IMR-90 (cell line): ENCODE results near the gene IFI30. TPM values are rescaled to one million over a fixed set of nuclear protein-coding genes. Genes with fewer than 3 reads are reported as not detected.

Experiments
- ATAC-seq: fragments of 200-7000 bp; cut with Tn5 transposase; 2 replicates; pipeline ENCODE4 v1.9.1; 2020; ENCODE audit warnings: low read depth, mild to moderate bottlenecking, moderate library complexity
- BruUV-seq: library from RNA; stranded (reverse); fragments of 400-500 nt; replicated peaks from 2 replicates; lab custom pipeline; 2021; lab: Mats Ljungman, UMichigan
- CTCF ChIA-PET: fragments of 300-600 bp; formaldehyde crosslinking; extraction: SDS; loops from one replicate; lab custom pipeline; 2021; ENCODE audit warnings: antibody characterized with exemption; lab: Yijun Ruan, JAX
- POLR2A ChIA-PET: fragments of 300-600 bp; sonication (Branson Sonifier 250); formaldehyde crosslinking; loops from one replicate; lab custom pipeline; 2022; ENCODE audit warnings: antibody characterized with exemption; ENCODE audit not compliant: unreplicated experiment; lab: Charles Lee
- DNase-seq: peaks from one replicate; pipeline ENCODE4 v3.0.0; 2013
- H2AFZ ChIP-seq: replicated peaks from 2 replicates; pipeline ENCODE3; 2013; ENCODE audit warnings: low read length, mild to moderate bottlenecking; ENCODE audit not compliant: poor library complexity
- H2AK5ac ChIP-seq: 2 replicates; pipeline ENCODE4 v1.6.1; 2013; ENCODE audit warnings: low read depth, low read length, inconsistent platforms
- H2AK9ac ChIP-seq: replicated peaks from 2 replicates; pipeline ENCODE3; 2013; ENCODE audit warnings: mild to moderate bottlenecking, low read depth, low read length, moderate library complexity; ENCODE audit not compliant: poor library complexity
- H2BK120ac ChIP-seq: 2 replicates; pipeline ENCODE4 v1.6.1; 2013; ENCODE audit warnings: low read depth, low read length, inconsistent platforms
- H2BK15ac ChIP-seq: 3 replicates; pipeline ENCODE4 v1.6.1; 2013; ENCODE audit warnings: low read depth, low read length, inconsistent platforms
- H2BK20ac ChIP-seq: 2 replicates; pipeline ENCODE4 v1.6.1; 2013; ENCODE audit warnings: low read depth, mild to moderate bottlenecking, inconsistent platforms, low read length, moderate library complexity
- H2BK5ac ChIP-seq: 2 replicates; pipeline ENCODE4 v1.6.1; 2013; ENCODE audit warnings: mild to moderate bottlenecking, low read depth, low read length, inconsistent platforms; ENCODE audit not compliant: poor library complexity, severe bottlenecking
- H3K14ac ChIP-seq: replicated peaks from 2 replicates; pipeline ENCODE4 v1.6.1; 2013; ENCODE audit warnings: low read depth, low read length, inconsistent platforms
- H3K18ac ChIP-seq: 2 replicates; pipeline ENCODE4 v1.6.1; 2013; ENCODE audit warnings: low read depth, low read length, control low read depth
- H3K23ac ChIP-seq: 2 replicates; pipeline ENCODE4 v1.6.1; 2013; ENCODE audit warnings: low read depth, low read length, inconsistent platforms
- H3K27ac ChIP-seq: 2 replicates; pipeline ENCODE4 v1.5.1; 2013; ENCODE audit warnings: mild to moderate bottlenecking, control low read depth, low read length; ENCODE audit not compliant: insufficient read depth
- H3K27me3 ChIP-seq: 2 replicates; pipeline ENCODE4 v1.6.1; 2013; ENCODE audit warnings: low read length; ENCODE audit not compliant: control insufficient read depth, insufficient read depth
- H3K36me3 ChIP-seq: 2 replicates; pipeline ENCODE4 v1.6.1; 2013; ENCODE audit warnings: low read length, mixed read lengths; ENCODE audit not compliant: control insufficient read depth, insufficient read depth
- H3K4ac ChIP-seq: 2 replicates; pipeline ENCODE4 v1.6.1; 2013; ENCODE audit warnings: low read depth, low read length, inconsistent platforms
- H3K4me1 ChIP-seq: 2 replicates; pipeline ENCODE4 v1.6.1; 2013; ENCODE audit warnings: low read length, mixed read lengths; ENCODE audit not compliant: control insufficient read depth, insufficient read depth
- H3K4me2 ChIP-seq: 2 replicates; pipeline ENCODE4 v1.6.1; 2013; ENCODE audit warnings: low read depth, mild to moderate bottlenecking, control low read depth, low read length, moderate library complexity
- H3K4me3 ChIP-seq: 2 replicates; pipeline ENCODE4 v1.5.1; 2013; ENCODE audit warnings: low read depth, mild to moderate bottlenecking, control low read depth, low read length, moderate library complexity; ENCODE audit not compliant: insufficient read depth
- H3K56ac ChIP-seq: 2 replicates; pipeline ENCODE4 v1.6.1; 2013; ENCODE audit warnings: low read length, inconsistent platforms; ENCODE audit not compliant: insufficient read depth; ENCODE audit errors: extremely low read depth
- H3K79me1 ChIP-seq, 2 experiments: 2 replicates each; pipeline ENCODE4 v1.6.1; 2013; ENCODE audit warnings: low read length in 2 of 2, inconsistent platforms in 1 of 2, low read depth in 1 of 2
- H3K9ac ChIP-seq: 2 replicates; pipeline ENCODE4 v1.6.1; 2013; ENCODE audit warnings: low read depth, low read length, control low read depth
- H3K9me1 ChIP-seq: 2 replicates; pipeline ENCODE4 v1.6.1; 2013; ENCODE audit warnings: low read length, inconsistent platforms; ENCODE audit not compliant: insufficient read depth
- H3K9me3 ChIP-seq: 2 replicates; pipeline ENCODE4 v1.6.1; 2013; ENCODE audit warnings: low read length; ENCODE audit not compliant: control insufficient read depth, insufficient read depth
- H4K20me1 ChIP-seq: 2 replicates; pipeline ENCODE4 v1.6.1; 2013; ENCODE audit warnings: low read length, inconsistent platforms; ENCODE audit not compliant: insufficient read depth
- H4K5ac ChIP-seq: 2 replicates; pipeline ENCODE4 v1.6.1; 2013; ENCODE audit warnings: mild to moderate bottlenecking, low read depth, low read length, control low read depth
- H4K8ac ChIP-seq, 2 experiments: 2 replicates each; pipeline ENCODE4 v1.6.1; 2013; ENCODE audit warnings: low read depth in 2 of 2, low read length in 2 of 2, control low read depth in 1 of 2, inconsistent platforms in 1 of 2
- H4K91ac ChIP-seq: 2 replicates; pipeline ENCODE4 v1.6.1; 2013; ENCODE audit warnings: low read depth, low read length, inconsistent platforms; ENCODE audit not compliant: insufficient read depth
- BHLHE40 ChIP-seq: fragments of 150-350 bp; IDR thresholded peaks from 2 replicates; pipeline ENCODE4 v1.6.1; 2016; ENCODE audit warnings: mild to moderate bottlenecking, low read depth, low read length
- CEBPB ChIP-seq: IDR thresholded peaks from 2 replicates; pipeline ENCODE4 v1.6.1; 2012; ENCODE audit warnings: low read depth, low read length, improper control_type of control experiment
- CHD1 ChIP-seq: IDR thresholded peaks from 2 replicates; pipeline ENCODE4 v1.6.1; 2012; ENCODE audit warnings: low read depth, low read length, improper control_type of control experiment
- FOS ChIP-seq: fragments of 150-350 bp; IDR thresholded peaks from 2 replicates; pipeline ENCODE4 v1.6.1; 2016; ENCODE audit warnings: low read depth, low read length
- MAZ ChIP-seq: IDR thresholded peaks from 2 replicates; pipeline ENCODE4 v1.6.1; 2012; ENCODE audit warnings: low read depth, mild to moderate bottlenecking, low read length, improper control_type of control experiment, moderate library complexity, borderline replicate concordance
- MXI1 ChIP-seq: IDR thresholded peaks from 2 replicates; pipeline ENCODE4 v1.6.1; 2012; ENCODE audit warnings: low read depth, mild to moderate bottlenecking, low read length, moderate library complexity, borderline replicate concordance
- POLR2A ChIP-seq: IDR thresholded peaks from 2 replicates; pipeline ENCODE4 v1.6.1; 2012; ENCODE audit warnings: mild to moderate bottlenecking, low read depth, low read length
- RAD21 ChIP-seq: IDR thresholded peaks from 2 replicates; pipeline ENCODE4 v1.6.1; 2012; ENCODE audit warnings: low read length, improper control_type of control experiment
- RCOR1 ChIP-seq: IDR thresholded peaks from 2 replicates; pipeline ENCODE4 v1.6.1; 2012; ENCODE audit warnings: mild to moderate bottlenecking, low read length, improper control_type of control experiment; ENCODE audit not compliant: insufficient replicate concordance
- RFX5 ChIP-seq: IDR thresholded peaks from 2 replicates; pipeline ENCODE4 v1.8.0; 2012; ENCODE audit warnings: low read depth, mild to moderate bottlenecking, low read length, moderate library complexity
- WGBS, 2 experiments: methylation state at CpG; one replicate each; pipeline versions ENCODE4 v1.1.5 to v1.1.7; 2013; ENCODE audit warnings: missing lambda C conversion rate in 2 of 2; ENCODE audit not compliant: insufficient read length in 1 of 2; ENCODE audit errors: extremely low coverage in 2 of 2; 5-methylcytosine and 5-hydroxymethylcytosine counted together
- dilution Hi-C: fragments of 300-500 bp; cut with HindIII; formaldehyde crosslinking; loops from one replicate; pipeline ENCODE4 v1.14.3; 2018; ENCODE audit warnings: low sequenced_read_pairs; ENCODE audit not compliant: unreplicated experiment
- in situ Hi-C: fragments of 300-500 bp; cut with MboI; formaldehyde crosslinking; loops from 3 replicates; pipeline ENCODE4 v1.14.3; 2019; ENCODE audit warnings: low sequenced_read_pairs, inconsistent platforms, mixed read lengths
- intact Hi-C: fragments of 100-400 bp; cut with micrococcal nuclease; formaldehyde crosslinking; loops from 2 replicates; pipeline ENCODE4 v1.10.0; 2022
- polyA plus RNA-seq, 3 experiments: library from polyadenylated mRNA; depleted of rRNA; stranded (reverse); fragments of >200 nt; gene quantifications; 2 replicates each; pipeline ENCODE4 v1.2.3, GENCODE V29; 2012; ENCODE audit warnings: low replicate concordance in 1 of 3
- total RNA-seq: library from RNA; depleted of rRNA; stranded (reverse); fragments of >200 nt; gene quantifications from 2 replicates; pipeline ENCODE4 v1.2.3, GENCODE V29; 2012
- TF ChIP-seq, protein P1 (sequence below): fragments of 150-350 bp; IDR thresholded peaks from 2 replicates; pipeline ENCODE4 v1.6.1; 2017; ENCODE audit warnings: mild to moderate bottlenecking, antibody characterized with exemption, low read length, low read depth
- TF ChIP-seq, protein P2 (sequence below): conservative IDR thresholded peaks from 2 replicates; pipeline ENCODE4 v1.5.1; 2012; ENCODE audit warnings: mild to moderate bottlenecking, low read depth, low read length, improper control_type of control experiment
- TF ChIP-seq, protein P3 (sequence below): fragments of 150-350 bp; IDR thresholded peaks from 2 replicates; pipeline ENCODE4 v1.6.1; 2016; ENCODE audit warnings: low read depth, mild to moderate bottlenecking, low read length, moderate library complexity, borderline replicate concordance

The IFI30 gene
- total and polyA plus RNA-seq, 2 of the 4 experiments (the other 2 are of a cell fraction) = 2.3 TPM

DNA sequence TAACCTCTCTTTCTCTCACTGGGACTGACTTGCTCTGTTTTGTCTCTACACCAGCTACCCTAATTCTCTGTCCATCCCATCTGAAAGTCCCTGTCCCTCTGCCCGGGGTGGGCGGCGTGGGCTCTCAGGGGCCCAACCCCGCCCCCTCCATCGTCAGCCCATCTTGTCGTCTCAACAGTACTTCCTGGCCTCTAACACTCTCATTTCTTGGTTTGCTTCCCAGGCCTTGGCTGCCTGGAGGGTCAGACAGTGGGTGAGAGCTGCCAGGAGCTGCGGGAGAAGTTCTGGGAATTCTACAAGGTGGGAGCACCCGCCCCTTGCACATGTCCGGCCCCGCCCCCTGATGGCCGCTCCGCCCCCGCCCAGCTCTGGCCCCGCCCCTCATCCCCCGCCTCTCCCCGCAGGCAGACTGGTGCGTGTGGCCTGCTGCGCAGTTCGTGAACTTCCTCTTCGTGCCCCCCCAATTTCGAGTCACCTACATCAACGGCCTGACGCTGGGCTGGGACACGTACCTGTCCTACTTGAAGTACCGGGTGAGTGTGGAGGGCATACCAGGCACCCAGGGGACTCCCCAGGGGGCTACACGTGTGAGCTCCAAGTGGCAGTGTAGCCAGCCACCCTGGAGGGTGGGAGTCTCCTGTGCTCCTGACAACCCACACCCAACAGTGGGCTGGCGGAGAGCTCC lies 21.1 kb downstream of the IFI30 start:
- ATAC-seq (no peak), DNase-seq (peak; percentile 34)
- peak overlapping the region; percentile 79 for H2AK9ac ChIP-seq
- H3K4me2 ChIP-seq = peak overlapping the region; percentile 90; the same call in 1 of the 2 replicates
- peaks cover 8% of the 10 kb centered on the region for H4K20me1 ChIP-seq
- H3K56ac ChIP-seq = no peak overlapping the region
- no peak overlapping the region for H2BK20ac ChIP-seq
- H3K18ac ChIP-seq = no peak overlapping the region
- peaks cover 8% of the 10 kb centered on the region for H3K4me1 ChIP-seq
- H2AK5ac ChIP-seq = peak overlapping the region; percentile 71; the same call in 1 of the 2 replicates
- no peak overlapping the region for H3K9ac ChIP-seq
- H3K27ac ChIP-seq = no peak overlapping the region
- in situ Hi-C loops = loop anchor here (5.0 to 10.0 kb wide), 3 partner anchors 48 to 220 kb away; partner anchors contain the start of genes LSM4 and SSBP4
- H4K91ac ChIP-seq = no peak overlapping the region
- H4K5ac ChIP-seq = no peak overlapping the region; the same call in 1 of the 2 replicates
- H3K14ac ChIP-seq = no peak overlapping the region
- 68% methylated on average over 3 of the region's 27 CpGs; no CpG with 5 or more reads in 1 of the 2 experiments for WGBS, 2 experiments
- peaks cover 7 to 15% of the 10 kb centered on the region in 2 experiments; a peak in 3 of 4 replicates for H3K79me1 ChIP-seq
- peaks cover 25% of the 10 kb centered on the region for H3K36me3 ChIP-seq
- peak overlapping the region in 1 of 2 experiments; percentile 57; a peak in 1 of 4 replicates for H4K8ac ChIP-seq
- H3K27me3 ChIP-seq = no peaks in the 10 kb centered on the region
- intact Hi-C loops = no loop called here
- no peaks in the 10 kb centered on the region for H3K9me3 ChIP-seq
- no peak overlapping the region for H2BK120ac ChIP-seq
- CTCF ChIA-PET = no interaction called here
- POLR2A ChIA-PET = no interaction called here
- peak overlapping the region; percentile 84 for H2AFZ ChIP-seq
- H3K23ac ChIP-seq = no peak overlapping the region; the same call in 1 of the 2 replicates
- dilution Hi-C loops = no loop called here
- no peak overlapping the region for H3K4ac ChIP-seq
- no peak overlapping the region; the same call in 1 of the 2 replicates for H3K4me3 ChIP-seq
- TF ChIP-seq RAD21 (no peak), RFX5 (no peak), POLR2A (no peak), CHD1 (no peak), FOS (no peak), RCOR1 (no peak), MXI1 (no peak), CEBPB (no peak), BHLHE40 (no peak), MAZ (no peak; the same call in 1 of the 2 replicates)
- TF ChIP-seq, protein P1, sequence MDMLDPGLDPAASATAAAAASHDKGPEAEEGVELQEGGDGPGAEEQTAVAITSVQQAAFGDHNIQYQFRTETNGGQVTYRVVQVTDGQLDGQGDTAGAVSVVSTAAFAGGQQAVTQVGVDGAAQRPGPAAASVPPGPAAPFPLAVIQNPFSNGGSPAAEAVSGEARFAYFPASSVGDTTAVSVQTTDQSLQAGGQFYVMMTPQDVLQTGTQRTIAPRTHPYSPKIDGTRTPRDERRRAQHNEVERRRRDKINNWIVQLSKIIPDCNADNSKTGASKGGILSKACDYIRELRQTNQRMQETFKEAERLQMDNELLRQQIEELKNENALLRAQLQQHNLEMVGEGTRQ = no peak
- TF ChIP-seq, protein P2, sequence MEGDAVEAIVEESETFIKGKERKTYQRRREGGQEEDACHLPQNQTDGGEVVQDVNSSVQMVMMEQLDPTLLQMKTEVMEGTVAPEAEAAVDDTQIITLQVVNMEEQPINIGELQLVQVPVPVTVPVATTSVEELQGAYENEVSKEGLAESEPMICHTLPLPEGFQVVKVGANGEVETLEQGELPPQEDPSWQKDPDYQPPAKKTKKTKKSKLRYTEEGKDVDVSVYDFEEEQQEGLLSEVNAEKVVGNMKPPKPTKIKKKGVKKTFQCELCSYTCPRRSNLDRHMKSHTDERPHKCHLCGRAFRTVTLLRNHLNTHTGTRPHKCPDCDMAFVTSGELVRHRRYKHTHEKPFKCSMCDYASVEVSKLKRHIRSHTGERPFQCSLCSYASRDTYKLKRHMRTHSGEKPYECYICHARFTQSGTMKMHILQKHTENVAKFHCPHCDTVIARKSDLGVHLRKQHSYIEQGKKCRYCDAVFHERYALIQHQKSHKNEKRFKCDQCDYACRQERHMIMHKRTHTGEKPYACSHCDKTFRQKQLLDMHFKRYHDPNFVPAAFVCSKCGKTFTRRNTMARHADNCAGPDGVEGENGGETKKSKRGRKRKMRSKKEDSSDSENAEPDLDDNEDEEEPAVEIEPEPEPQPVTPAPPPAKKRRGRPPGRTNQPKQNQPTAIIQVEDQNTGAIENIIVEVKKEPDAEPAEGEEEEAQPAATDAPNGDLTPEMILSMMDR = no peak
- TF ChIP-seq, protein P3, sequence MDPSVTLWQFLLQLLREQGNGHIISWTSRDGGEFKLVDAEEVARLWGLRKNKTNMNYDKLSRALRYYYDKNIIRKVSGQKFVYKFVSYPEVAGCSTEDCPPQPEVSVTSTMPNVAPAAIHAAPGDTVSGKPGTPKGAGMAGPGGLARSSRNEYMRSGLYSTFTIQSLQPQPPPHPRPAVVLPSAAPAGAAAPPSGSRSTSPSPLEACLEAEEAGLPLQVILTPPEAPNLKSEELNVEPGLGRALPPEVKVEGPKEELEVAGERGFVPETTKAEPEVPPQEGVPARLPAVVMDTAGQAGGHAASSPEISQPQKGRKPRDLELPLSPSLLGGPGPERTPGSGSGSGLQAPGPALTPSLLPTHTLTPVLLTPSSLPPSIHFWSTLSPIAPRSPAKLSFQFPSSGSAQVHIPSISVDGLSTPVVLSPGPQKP = no peak
- no peak overlapping the region for H2BK5ac ChIP-seq
- peaks cover 8% of the 10 kb centered on the region; the same call in 1 of the 2 replicates for H3K9me1 ChIP-seq
- no peak overlapping the region for H2BK15ac ChIP-seq
- BruUV-seq = no TSS peak
